NCI-H446 treated with DMSO at 0.1 percent for 48 hours (cell line): Measurements from ENCODE around the gene PRKN.
"Not testable (repeated sequence)": the region's sequence is repeated elsewhere in the genome, so short reads cannot be mapped to it uniquely, and the experiment has no call there.

Source experiments
- DNase-seq: peaks from one replicate; lab custom pipeline; 2025; lab: John Stamatoyannopoulos, UW

Gene PRKN

GRCh38 chr6:162532283-162533008 is 195.1 kb downstream of the PRKN start:
- DNase-seq: no peak

- DNase-seq: not testable (repeated sequence)
Observed at GRCh38 chr6:162531391-162531790, 196.2 kb downstream of the PRKN start.

- no peak for DNase-seq
Observed at GRCh38 chr6:162528538-162528937, 199.0 kb downstream of the PRKN start.

- no peak for DNase-seq
Observed at GRCh38 chr6:162526960-162527359, 200.6 kb downstream of the PRKN start.

GRCh38 chr6:162525181-162525580 is 202.4 kb downstream of the PRKN start:
- DNase-seq: no peak

- DNase-seq: no peak
Observed at GRCh38 chr6:162512744-162513143, 214.8 kb downstream of the PRKN start.

- DNase-seq: no peak
Observed at GRCh38 chr6:162497389-162497788, 230.2 kb downstream of the PRKN start.

GRCh38 chr6:162493917-162494316 is 233.6 kb downstream of the PRKN start:
- DNase-seq: no peak

- DNase-seq: no peak
Observed at GRCh38 chr6:162491637-162492036, 235.9 kb downstream of the PRKN start.

- no peak for DNase-seq
Observed at GRCh38 chr6:162489101-162489976, 238.2 kb downstream of the PRKN start.

- DNase-seq: no peak
Observed at GRCh38 chr6:162488444-162488843, 239.1 kb downstream of the PRKN start.

GRCh38 chr6:162485464-162485863 is 242.1 kb downstream of the PRKN start:
- DNase-seq: no peak

GRCh38 chr6:162481938-162482337 is 245.6 kb downstream of the PRKN start:
- DNase-seq: no peak

- no peak for DNase-seq
Observed at GRCh38 chr6:162481320-162481719, 246.2 kb downstream of the PRKN start.

- no peak for DNase-seq
Observed at GRCh38 chr6:162478192-162478671, 249.3 kb downstream of the PRKN start.

- DNase-seq: no peak
Observed at GRCh38 chr6:162474722-162475121, 252.8 kb downstream of the PRKN start.

GRCh38 chr6:162471842-162472241 is 255.7 kb downstream of the PRKN start:
- DNase-seq: no peak

GRCh38 chr6:162468326-162468725 is 259.2 kb downstream of the PRKN start:
- DNase-seq: peak; percentile 17

- no peak for DNase-seq
Observed at GRCh38 chr6:162467679-162468078, 259.9 kb downstream of the PRKN start.

GRCh38 chr6:162463576-162463975 is 264.0 kb downstream of the PRKN start:
- no peak for DNase-seq

GRCh38 chr6:162459985-162460384 is 267.6 kb downstream of the PRKN start:
- DNase-seq: no peak

- no peak for DNase-seq
Observed at GRCh38 chr6:162450358-162450757, 277.2 kb downstream of the PRKN start.

GRCh38 chr6:162448294-162448693 is 279.3 kb downstream of the PRKN start:
- DNase-seq: no peak
